ENCODE data around the gene POMT1.

POMT1 gene

GRCh38 chr9:131521203-131521602 is 18.5 kb downstream of the POMT1 start:
- Histone ChIP-seq H3K27ac (no peak overlapping the region), H3K4me2 (ENCODE audit: low read length) (no peak overlapping the region), H3K27me3 (ENCODE audit: control insufficient read depth, insufficient read depth, low read length) (no peaks in the 10 kb centered on the region), H3K4me3 (ENCODE audit: low read depth, low read length) (no peak overlapping the region), H3K4me1 (no peaks in the 10 kb centered on the region), H3K79me2 (no peaks in the 10 kb centered on the region), H3K9ac (no peak overlapping the region), H2AFZ (no peak overlapping the region), H3K9me3 (ENCODE audit: control insufficient read depth, low read length) (no peaks in the 10 kb centered on the region), H3K36me3 (ENCODE audit: control insufficient read depth, insufficient read depth, low read length) (no peaks in the 10 kb centered on the region)
- TF ChIP-seq CTCF (IDR thresholded peaks at IDR 0.05): no peak

GRCh38 chr9:131521822-131522221 is 19.1 kb downstream of the POMT1 start:
- no peaks in the 10 kb centered on the region for H3K9me3 ChIP-seq (ENCODE audit: control insufficient read depth, low read length)
- H3K9ac ChIP-seq: no peak overlapping the region
- no peak overlapping the region for H3K27ac ChIP-seq
- no peak overlapping the region for H3K4me2 ChIP-seq (ENCODE audit: low read length)
- no peaks in the 10 kb centered on the region for H3K79me2 ChIP-seq
- no peak for TF ChIP-seq CTCF (IDR thresholded peaks at IDR 0.05)
- no peaks in the 10 kb centered on the region for H3K4me1 ChIP-seq
- H3K4me3 ChIP-seq (ENCODE audit: low read depth, low read length): no peak overlapping the region
- H2AFZ ChIP-seq: no peak overlapping the region
- no peaks in the 10 kb centered on the region for H3K27me3 ChIP-seq (ENCODE audit: control insufficient read depth, insufficient read depth, low read length)
- no peaks in the 10 kb centered on the region for H3K36me3 ChIP-seq (ENCODE audit: control insufficient read depth, insufficient read depth, low read length)

GRCh38 chr9:131522257-131523085 is 19.8 kb downstream of the POMT1 start:
- Histone ChIP-seq H3K79me2 (no peaks in the 10 kb centered on the region), H3K4me2 (ENCODE audit: low read length) (no peak overlapping the region), H3K27ac (no peak overlapping the region), H3K4me3 (ENCODE audit: low read depth, low read length) (no peak overlapping the region), H3K36me3 (ENCODE audit: control insufficient read depth, insufficient read depth, low read length) (no peaks in the 10 kb centered on the region), H3K27me3 (ENCODE audit: control insufficient read depth, insufficient read depth, low read length) (no peaks in the 10 kb centered on the region), H2AFZ (no peak overlapping the region), H3K4me1 (no peaks in the 10 kb centered on the region), H3K9me3 (ENCODE audit: control insufficient read depth, low read length) (no peaks in the 10 kb centered on the region), H3K9ac (no peak overlapping the region)
- no peak for TF ChIP-seq CTCF (IDR thresholded peaks at IDR 0.05)

GRCh38 chr9:131523086-131523388 is 20.3 kb downstream of the POMT1 start:
- no peak overlapping the region for H3K9ac ChIP-seq
- TF ChIP-seq CTCF (IDR thresholded peaks at IDR 0.05): no peak
- H3K4me2 ChIP-seq (ENCODE audit: low read length): no peak overlapping the region
- H3K36me3 ChIP-seq (ENCODE audit: control insufficient read depth, insufficient read depth, low read length): no peaks in the 10 kb centered on the region
- H3K4me3 ChIP-seq (ENCODE audit: low read depth, low read length): no peak overlapping the region
- H3K79me2 ChIP-seq: no peaks in the 10 kb centered on the region
- H3K27me3 ChIP-seq (ENCODE audit: control insufficient read depth, insufficient read depth, low read length): no peaks in the 10 kb centered on the region
- H3K9me3 ChIP-seq (ENCODE audit: control insufficient read depth, low read length): no peaks in the 10 kb centered on the region
- no peak overlapping the region for H2AFZ ChIP-seq
- H3K4me1 ChIP-seq: no peaks in the 10 kb centered on the region
- no peak overlapping the region for H3K27ac ChIP-seq

Measured in parathyroid adenoma (tissue), 2 donors.